Gastrocnemius medialis (tissue), 4 donors: Measurements from ENCODE around the gene GTF3C6.

Experiments used
- POLR2A ChIP-seq, 2 donors: fragments of 450-650 bp; IDR thresholded peaks; one replicate each; pipeline ENCODE4 v1.6.1; 2017; ENCODE audit warnings: antibody characterized with exemption in 2 of 2, mild to moderate bottlenecking in 2 of 2, moderate library complexity in 2 of 2
- TF ChIP-seq, protein P1 (sequence below), 5 experiments: fragments of 450-650 bp in 3 of 5; fragments of 200-600 bp in 2 of 5; sonication (generic) in 2 of 5; IDR thresholded peaks in 4 of 5; conservative IDR thresholded peaks in 1 of 5; 1 replicate in 4 of 5; 2 replicates in 1 of 5; pipeline ENCODE4 v1.5.1; 2016 to 2019; ENCODE audit warnings: antibody characterized with exemption in 5 of 5, mild to moderate bottlenecking in 3 of 5, moderate library complexity in 3 of 5

DNA sequence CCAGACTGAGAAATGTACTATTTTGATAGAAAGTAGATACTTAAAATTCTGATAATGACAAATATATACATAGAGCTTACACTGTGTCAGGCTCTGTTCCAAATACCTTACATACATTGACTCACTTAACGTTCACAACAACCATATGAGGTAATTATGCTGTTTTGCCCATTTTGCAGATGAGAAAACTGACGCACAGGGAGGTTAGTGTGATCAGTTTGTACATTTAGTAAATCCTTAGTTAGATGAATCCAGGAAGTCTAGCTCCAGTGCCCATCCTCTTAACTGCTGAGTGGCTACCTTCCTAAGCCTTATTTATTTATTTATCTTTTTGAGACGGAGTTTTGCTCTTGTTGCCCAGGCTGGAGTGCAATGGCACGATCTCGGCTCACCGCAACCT is 23.3 kb upstream of the GTF3C6 start:
- TF ChIP-seq, protein P1, sequence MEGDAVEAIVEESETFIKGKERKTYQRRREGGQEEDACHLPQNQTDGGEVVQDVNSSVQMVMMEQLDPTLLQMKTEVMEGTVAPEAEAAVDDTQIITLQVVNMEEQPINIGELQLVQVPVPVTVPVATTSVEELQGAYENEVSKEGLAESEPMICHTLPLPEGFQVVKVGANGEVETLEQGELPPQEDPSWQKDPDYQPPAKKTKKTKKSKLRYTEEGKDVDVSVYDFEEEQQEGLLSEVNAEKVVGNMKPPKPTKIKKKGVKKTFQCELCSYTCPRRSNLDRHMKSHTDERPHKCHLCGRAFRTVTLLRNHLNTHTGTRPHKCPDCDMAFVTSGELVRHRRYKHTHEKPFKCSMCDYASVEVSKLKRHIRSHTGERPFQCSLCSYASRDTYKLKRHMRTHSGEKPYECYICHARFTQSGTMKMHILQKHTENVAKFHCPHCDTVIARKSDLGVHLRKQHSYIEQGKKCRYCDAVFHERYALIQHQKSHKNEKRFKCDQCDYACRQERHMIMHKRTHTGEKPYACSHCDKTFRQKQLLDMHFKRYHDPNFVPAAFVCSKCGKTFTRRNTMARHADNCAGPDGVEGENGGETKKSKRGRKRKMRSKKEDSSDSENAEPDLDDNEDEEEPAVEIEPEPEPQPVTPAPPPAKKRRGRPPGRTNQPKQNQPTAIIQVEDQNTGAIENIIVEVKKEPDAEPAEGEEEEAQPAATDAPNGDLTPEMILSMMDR (IDR thresholded peaks at IDR 0.05 in 4 of 5, conservative IDR thresholded peaks at IDR 0.05 in 1 of 5) = no peak
- TF ChIP-seq POLR2A (IDR thresholded peaks at IDR 0.05) = no peak
